Umbilical cord (tissue), 2 donors: ENCODE measurements around the gene C11orf54. TPM values are rescaled to one million over a fixed set of nuclear protein-coding genes. Genes with fewer than 3 reads are reported as not detected.
"Not testable (repeated sequence)": the region's sequence is repeated elsewhere in the genome, so short reads cannot be mapped to it uniquely, and the experiment has no call there.

Experiments used
- DNase-seq: peaks from one replicate; pipeline ENCODE4 v3.0.0-alpha.2; 2015; ENCODE audit warnings: low spot score
- total RNA-seq: library from RNA; depleted of rRNA; stranded (reverse); fragments of >200 nt; gene quantifications from one replicate; pipeline ENCODE4 v1.2.3, GENCODE V29; 2014; ENCODE audit warnings: low replicate concordance; ENCODE audit not compliant: insufficient read depth

C11orf54 gene
- total RNA-seq, 1 donor from 2014 or later, result 28.4 TPM

GRCh38 chr11:93734427-93735222 is 6.8 kb upstream of the C11orf54 start:
- DNase-seq, result no peak

GRCh38 chr11:93735627-93736026 is 5.8 kb upstream of the C11orf54 start:
- no peak for DNase-seq

GRCh38 chr11:93736129-93736528 is 5.3 kb upstream of the C11orf54 start:
- DNase-seq, result no peak

GRCh38 chr11:93737904-93738612 is 3.4 kb upstream of the C11orf54 start:
- DNase-seq, result no peak

GRCh38 chr11:93738647-93739081 is 2.8 kb upstream of the C11orf54 start:
- no peak for DNase-seq

GRCh38 chr11:93740031-93740729 is 1.3 kb upstream of the C11orf54 start:
- DNase-seq, result peak; percentile 43

- peak; percentile 73 for DNase-seq
These were observed 760 bp upstream of the C11orf54 start for GRCh38 chr11:93740730-93741093.

- no peak for DNase-seq
These were observed 382 bp downstream of the C11orf54 start for GRCh38 chr11:93741882-93742226.

- no peak for DNase-seq
These were observed 1.8 kb downstream of the C11orf54 start for GRCh38 chr11:93743291-93743690.

- no peak for DNase-seq
These were observed 3.2 kb downstream of the C11orf54 start for GRCh38 chr11:93744669-93745004.

- peak; percentile 47 for DNase-seq
These were observed 3.7 kb downstream of the C11orf54 start for GRCh38 chr11:93745005-93745755.

- DNase-seq, result no peak
These were observed 4.6 kb downstream of the C11orf54 start for GRCh38 chr11:93746101-93746500.

- DNase-seq, result no peak
These were observed 5.7 kb downstream of the C11orf54 start for GRCh38 chr11:93747122-93747521.

GRCh38 chr11:93751001-93751400 is 9.5 kb downstream of the C11orf54 start:
- DNase-seq, result no peak

- DNase-seq, result no peak
These were observed 11.8 kb downstream of the C11orf54 start for GRCh38 chr11:93753241-93753640.

- DNase-seq, result no peak
These were observed 15.3 kb downstream of the C11orf54 start for GRCh38 chr11:93756748-93757147.

GRCh38 chr11:93757301-93757700 is 15.8 kb downstream of the C11orf54 start:
- DNase-seq, result no peak

GRCh38 chr11:93757924-93758865 is 16.7 kb downstream of the C11orf54 start:
- DNase-seq, result no peak

GRCh38 chr11:93759123-93759522 is 17.7 kb downstream of the C11orf54 start:
- not testable (repeated sequence) for DNase-seq

- no peak for DNase-seq
These were observed 20.4 kb downstream of the C11orf54 start for GRCh38 chr11:93761910-93762309.

GRCh38 chr11:93765551-93765950 is 24.1 kb downstream of the C11orf54 start:
- no peak for DNase-seq
